Measurements from ENCODE around the gene TPX2.

Gene TPX2

GRCh38 chr20:31840906-31841816, 102.1 kb downstream of the TPX2 start:
- Histone ChIP-seq H3K4me3 (peak overlapping the region in 1 of 2 donors; percentile 62), H3K4me1 (peaks cover 2 to 90% (median 83%) of the 10 kb centered on the region in 4 donors), H3K27ac (peak overlapping the region; percentile 89 to 92), H3K27me3 (no peaks in the 10 kb centered on the region), H3K36me3 (no peaks in the 10 kb centered on the region), H3K9me3 (no peaks in the 10 kb centered on the region)
- no peak for TF ChIP-seq CTCF (IDR thresholded peaks at IDR 0.05)
- intact Hi-C loops (cut with DNase I; ENCODE audit: low total_unique reads): no loop called here
- no peak for DNase-seq

GRCh38 chr20:31841928-31842327, 102.8 kb downstream of the TPX2 start:
- intact Hi-C loops (cut with DNase I; ENCODE audit: low total_unique reads): no loop called here
- Histone ChIP-seq H3K9me3 (no peaks in the 10 kb centered on the region), H3K27ac (peak overlapping the region; percentile 89 to 92), H3K4me3 (peak overlapping the region; percentile 62 to 73), H3K4me1 (peaks cover 0 to 88% (median 80%) of the 10 kb centered on the region in 4 donors), H3K36me3 (no peaks in the 10 kb centered on the region), H3K27me3 (no peaks in the 10 kb centered on the region)
- TF ChIP-seq CTCF (IDR thresholded peaks at IDR 0.05): no peak
- peak; percentile 54 to 92 for DNase-seq

GRCh38 chr20:31842471-31843157, 103.5 kb downstream of the TPX2 start:
- DNase-seq: peak in 1 of 2 donors; percentile 88
- Histone ChIP-seq H3K4me1 (peaks cover 0 to 81% (median 73%) of the 10 kb centered on the region in 4 donors), H3K27me3 (no peaks in the 10 kb centered on the region), H3K36me3 (no peaks in the 10 kb centered on the region), H3K4me3 (peak overlapping the region; percentile 62 to 73), H3K27ac (peak overlapping the region; percentile 89 to 92), H3K9me3 (no peaks in the 10 kb centered on the region)
- intact Hi-C loops (cut with DNase I; ENCODE audit: low total_unique reads): no loop called here
- no peak for TF ChIP-seq CTCF (IDR thresholded peaks at IDR 0.05)

- Histone ChIP-seq H3K36me3 (no peaks in the 10 kb centered on the region), H3K27me3 (no peaks in the 10 kb centered on the region), H3K4me3 (peak overlapping the region; percentile 62 to 73), H3K9me3 (no peaks in the 10 kb centered on the region), H3K4me1 (peaks cover 0 to 74% (median 66%) of the 10 kb centered on the region in 4 donors), H3K27ac (peak overlapping the region; percentile 89 to 92)
- intact Hi-C loops (cut with DNase I; ENCODE audit: low total_unique reads): no loop called here
- no peak for DNase-seq
- no peak for TF ChIP-seq CTCF (IDR thresholded peaks at IDR 0.05)
These were observed 104.2 kb downstream of the TPX2 start for GRCh38 chr20:31843288-31843687.

- peak overlapping the region; percentile 62 to 73 for H3K4me3 ChIP-seq
- H3K9me3 ChIP-seq: no peaks in the 10 kb centered on the region
- peaks cover 0 to 68% (median 61%) of the 10 kb centered on the region in 4 donors for H3K4me1 ChIP-seq
- no peak for TF ChIP-seq CTCF (IDR thresholded peaks at IDR 0.05)
- intact Hi-C loops (cut with DNase I; ENCODE audit: low total_unique reads): loop anchor here (2.0 kb wide), 1 partner anchor 21 kb away; no protein-coding TSS in a partner anchor
- DNase-seq: no peak
- peak overlapping the region; percentile 89 to 92 for H3K27ac ChIP-seq
- H3K36me3 ChIP-seq: no peaks in the 10 kb centered on the region
- H3K27me3 ChIP-seq: no peaks in the 10 kb centered on the region
These were observed 104.8 kb downstream of the TPX2 start for GRCh38 chr20:31843881-31844280.

All from tibial artery (tissue), 4 donors.